ENCODE data around the gene LPGAT1.

- TF ChIP-seq POLR2A (IDR thresholded peaks at IDR 0.05) (no peak), CTCF (IDR thresholded peaks at IDR 0.05) (no peak)
Measured at GRCh38 chr1:211695135-211695816, 135.3 kb downstream of the LPGAT1 start.

Measured in thyroid gland (tissue), 4 donors.